GM12878 (cell line): Measurements from ENCODE around the gene ARL15. TPM values are rescaled to one million over a fixed set of nuclear protein-coding genes. Genes with fewer than 3 reads are reported as not detected.
A peak's percentile ranks its signal among the peaks of the same experiment; 100 is the strongest.

Source experiments
- ATAC-seq: fragments of 200-7000 bp; cut with Tn5 transposase; 3 replicates; pipeline ENCODE4 v1.9.1; 2020; ENCODE audit warnings: mild to moderate bottlenecking, moderate library complexity
- BruUV-seq: library from RNA; stranded (reverse); fragments of 400-500 nt; replicated peaks from 2 replicates; lab custom pipeline; 2021; lab: Mats Ljungman, UMichigan
- CTCF ChIA-PET: fragments of 300-600 bp; sonication (Branson Sonifier 250); formaldehyde crosslinking; extraction: SDS; loops from one replicate; lab custom pipeline; 2021; ENCODE audit warnings: inconsistent platforms; lab: Yijun Ruan, JAX
- POLR2A ChIA-PET: fragments of 350-600 bp; formaldehyde crosslinking; extraction: SDS; loops from one replicate; lab custom pipeline; 2021; ENCODE audit warnings: inconsistent platforms; lab: Charles Lee
- RAD21 ChIA-PET: fragments of 300-600 bp; sonication (Branson Sonifier 250); formaldehyde crosslinking; loops from one replicate; lab custom pipeline; 2023; ENCODE audit warnings: antibody characterized with exemption; ENCODE audit not compliant: unreplicated experiment; lab: Charles Lee
- SMC1A ChIA-PET: fragments of 300-600 bp; sonication (Branson Sonifier 250); formaldehyde crosslinking; loops from one replicate; lab custom pipeline; 2023; ENCODE audit not compliant: unreplicated experiment, uncharacterized antibody; lab: Charles Lee
- DNase-seq: peaks from one replicate; pipeline ENCODE4 v3.0.0-alpha.2; 2011; ENCODE audit warnings: low read depth, low spot score
- FAIRE-seq: peaks from 3 replicates; lab custom pipeline; 2011; peaks lifted over from hg19 to GRCh38; lab: Jason Lieb, UNC
- H2AFZ ChIP-seq: 2 replicates; pipeline ENCODE4 v1.6.0; 2011; ENCODE audit warnings: low read depth, low read length, control low read depth; ENCODE audit not compliant: control insufficient read depth
- H3K27ac ChIP-seq: 2 replicates; pipeline ENCODE4 v1.5.1; 2011; ENCODE audit warnings: control low read depth; ENCODE audit not compliant: control insufficient read depth, insufficient read depth
- H3K27me3 ChIP-seq, 2 experiments: replicated peaks in 1 of 2; 2 replicates each; pipeline versions ENCODE4 v1.6.0 to v1.6.1; 2011; ENCODE audit warnings: low read length in 1 of 2; ENCODE audit not compliant: control insufficient read depth in 2 of 2, insufficient read depth in 2 of 2
- H3K36me3 ChIP-seq, 2 experiments: 2 replicates each; pipeline ENCODE4 v1.5.1; 2011; ENCODE audit warnings: low read length in 1 of 2; ENCODE audit not compliant: control insufficient read depth in 2 of 2, insufficient read depth in 2 of 2
- H3K4me1 ChIP-seq: 2 replicates; pipeline ENCODE4 v1.6.1; 2011; ENCODE audit warnings: mild to moderate bottlenecking, low read length, moderate library complexity, mixed read lengths; ENCODE audit not compliant: control insufficient read depth, insufficient read depth
- H3K4me2 ChIP-seq: 2 replicates; pipeline ENCODE4 v1.6.0; 2011; ENCODE audit warnings: control low read depth; ENCODE audit not compliant: control insufficient read depth, insufficient read depth
- H3K4me3 ChIP-seq: fragments of 200-600 bp; sonication (generic); 2 replicates; pipeline ENCODE4 v1.5.1; 2016
- H3K79me2 ChIP-seq: 2 replicates; pipeline ENCODE4 v1.6.0; 2011; ENCODE audit warnings: low read length; ENCODE audit not compliant: control insufficient read depth, insufficient read depth
- H3K9ac ChIP-seq: 2 replicates; pipeline ENCODE4 v1.8.0; 2011; ENCODE audit warnings: low read length, control low read depth, mixed read lengths; ENCODE audit not compliant: control insufficient read depth, insufficient read depth
- H3K9me3 ChIP-seq: replicated peaks from 3 replicates; pipeline ENCODE4 v1.5.1; 2011; ENCODE audit warnings: mild to moderate bottlenecking, low read length; ENCODE audit not compliant: control insufficient read depth, insufficient read depth
- H4K20me1 ChIP-seq: 2 replicates; pipeline ENCODE4 v1.6.0; 2011; ENCODE audit not compliant: control insufficient read depth, insufficient read depth
- BACH1 ChIP-seq: fragments of 450-650 bp; IDR thresholded peaks from 2 replicates; pipeline ENCODE4 v1.6.1; 2017; ENCODE audit warnings: mild to moderate bottlenecking, borderline replicate concordance
- BHLHE40 ChIP-seq, 2 experiments: fragments of 450-650 bp in 1 of 2; IDR thresholded peaks; 2 replicates each; pipeline ENCODE4 v1.6.1; 2011 to 2017; ENCODE audit warnings: low read depth in 2 of 2, borderline replicate concordance in 1 of 2, improper control_type of control experiment in 1 of 2, low read length in 1 of 2, mild to moderate bottlenecking in 1 of 2
- BMI1 ChIP-seq: fragments of 450-650 bp; IDR thresholded peaks from 2 replicates; pipeline ENCODE4 v1.6.1; 2016; ENCODE audit warnings: mild to moderate bottlenecking, moderate library complexity, borderline replicate concordance
- GABPA ChIP-seq: IDR thresholded peaks from 2 replicates; pipeline ENCODE4 v1.6.1; 2014; ENCODE audit warnings: antibody characterized with exemption, low read depth, mild to moderate bottlenecking, inconsistent platforms
- HDGF ChIP-seq: fragments of 450-650 bp; IDR thresholded peaks from 2 replicates; pipeline ENCODE4 v1.6.1; 2016; ENCODE audit warnings: antibody characterized with exemption
- KAT2A ChIP-seq: conservative IDR thresholded peaks from 2 replicates; pipeline ENCODE4 v1.6.1; 2011; ENCODE audit warnings: low read depth, low read length; ENCODE audit not compliant: control insufficient read depth
- MEF2A ChIP-seq: IDR thresholded peaks from 2 replicates; pipeline ENCODE4 v1.6.1; 2011; ENCODE audit warnings: low read depth, mild to moderate bottlenecking, low read length, moderate library complexity; ENCODE audit not compliant: insufficient read depth
- MEF2B ChIP-seq: fragments of 450-650 bp; IDR thresholded peaks from 2 replicates; pipeline ENCODE4 v1.6.1; 2018; ENCODE audit warnings: mild to moderate bottlenecking, moderate library complexity; ENCODE audit not compliant: partially characterized antibody, poor library complexity, severe bottlenecking
- MYC ChIP-seq: IDR thresholded peaks from 2 replicates; pipeline ENCODE4 v1.6.1; 2011; ENCODE audit warnings: mild to moderate bottlenecking, low read length, moderate library complexity, inconsistent platforms; ENCODE audit not compliant: insufficient read depth, insufficient replicate concordance, insufficient read length, severe bottlenecking
- NFXL1 ChIP-seq: fragments of 450-650 bp; IDR thresholded peaks from 2 replicates; pipeline ENCODE4 v1.6.1; 2017; ENCODE audit warnings: antibody characterized with exemption, mild to moderate bottlenecking, borderline replicate concordance
- PKNOX1 ChIP-seq: fragments of 450-650 bp; IDR thresholded peaks from 2 replicates; pipeline ENCODE4 v1.6.1; 2016; ENCODE audit warnings: mild to moderate bottlenecking
- RAD21 ChIP-seq: IDR thresholded peaks from 2 replicates; pipeline ENCODE4 v1.6.1; 2011; ENCODE audit warnings: mild to moderate bottlenecking, low read depth, low read length, moderate library complexity; ENCODE audit not compliant: insufficient read depth
- RAD51 ChIP-seq: fragments of 450-650 bp; IDR thresholded peaks from 2 replicates; pipeline ENCODE4 v1.6.1; 2016; ENCODE audit warnings: moderate library complexity, mild to moderate bottlenecking, inconsistent platforms
- REST ChIP-seq: IDR thresholded peaks from 2 replicates; pipeline ENCODE4 v1.6.1; 2012; ENCODE audit warnings: mild to moderate bottlenecking, low read depth, low read length
- TCF3 ChIP-seq: IDR thresholded peaks from 2 replicates; pipeline ENCODE4 v1.6.1; 2012; ENCODE audit warnings: low read depth, mild to moderate bottlenecking, low read length, borderline replicate concordance; ENCODE audit not compliant: insufficient read depth
- TCF7 ChIP-seq: IDR thresholded peaks from 2 replicates; pipeline ENCODE4 v1.6.1; 2014; ENCODE audit warnings: antibody characterized with exemption, borderline replicate concordance
- USF1 ChIP-seq: IDR thresholded peaks from 2 replicates; pipeline ENCODE4 v1.6.1; 2011; ENCODE audit warnings: borderline replicate concordance, low read depth, mild to moderate bottlenecking, moderate library complexity, mixed read lengths, low read length; ENCODE audit not compliant: insufficient read depth; ENCODE audit errors: extremely low read length
- WGBS: methylation state at CpG from one replicate; pipeline ENCODE4 v1.1.6; 2016; ENCODE audit warnings: low lambda C conversion rate; ENCODE audit not compliant: insufficient replicate concordance, insufficient coverage; ENCODE audit errors: missing lambda C conversion rate; 5-methylcytosine and 5-hydroxymethylcytosine counted together
- in situ Hi-C: fragments of 300-500 bp; cut with MboI; formaldehyde crosslinking; loops from 9 replicates; pipeline ENCODE4 v1.14.3; 2018; ENCODE audit warnings: mixed read lengths
- intact Hi-C: fragments of 100-400 bp; cut with micrococcal nuclease; formaldehyde crosslinking; loops from one replicate; pipeline ENCODE4 v1.14.2; 2022; ENCODE audit not compliant: unreplicated experiment
- polyA plus RNA-seq, 11 experiments: library from polyadenylated mRNA; depleted of rRNA in 4 of 11; unstranded in 6 of 11; stranded (reverse) in 5 of 11; fragments of >200 nt; fragmentation: Nextera tagmentation in 4 of 11; fragmentation: Illumina TruSeq in 1 of 11; extraction: Ambion mirVana in 4 of 11; extraction: Trizol in 1 of 11; gene quantifications; 1 replicate in 1 of 11; 2 replicates in 10 of 11; pipeline versions ENCODE4 v1.2.1 to v1.2.3, GENCODE V29; 2011 to 2016; ENCODE audit warnings: inconsistent platforms in 2 of 11, missing spikeins in 2 of 11, low read depth in 1 of 11
- total RNA-seq, 4 experiments: library from RNA; depleted of rRNA in 3 of 4; stranded (reverse); fragments of >200 nt in 3 of 4; fragmentation: Illumina TruSeq in 1 of 4; extraction: Trizol in 1 of 4; gene quantifications; 2 replicates each; pipeline versions ENCODE4 v1.2.1 to v1.2.3, GENCODE V29; 2013 to 2021

ARL15 gene
- total and polyA plus RNA-seq, 10 of the 15 experiments (the other 5 are each of a cell fraction or from before 2014, with no cell fraction given): 3.6 to 11.0 (median 7.7) TPM

- H3K9ac ChIP-seq: no peak overlapping the region
- H2AFZ ChIP-seq: no peak overlapping the region
- H3K27ac ChIP-seq: no peak overlapping the region
- no peak for DNase-seq
- no peaks in the 10 kb centered on the region for H3K27me3 ChIP-seq
- no peak for TF ChIP-seq RAD51
- TF ChIP-seq PKNOX1: no peak
- TF ChIP-seq HDGF: no peak
- no peak for TF ChIP-seq RAD21
- no peak for TF ChIP-seq MEF2A
- TF ChIP-seq NFXL1: no peak
- TF ChIP-seq MYC: no peak
- TF ChIP-seq KAT2A: no peak
- no peak for TF ChIP-seq GABPA
- no peak for TF ChIP-seq BHLHE40 (IDR thresholded peaks at IDR 0.05; ENCODE audit: borderline replicate concordance in 1 of 2, low read depth in 2 of 2, low read length in 1 of 2)
- TF ChIP-seq REST: no peak
- TF ChIP-seq BACH1: no peak
- TF ChIP-seq TCF7: no peak
- TF ChIP-seq TCF3: no peak
- no peak for TF ChIP-seq USF1
- no peak for TF ChIP-seq BMI1
- no peak for TF ChIP-seq MEF2B
- no peak for FAIRE-seq
- ChIA-PET POLR2A (no interaction called here), CTCF (no interaction called here), SMC1A (no interaction called here), RAD21 (no interaction called here)
- BruUV-seq: no TSS peak
- 65% methylated on average over 8 of the region's 8 CpGs for WGBS
- in situ Hi-C loops: no loop called here
- H3K9me3 ChIP-seq: no peaks in the 10 kb centered on the region
- 0 out of 2 replicates have a peak overlapping the region, but pooled peaks have one; percentile 8 for H3K4me2 ChIP-seq
- H3K4me3 ChIP-seq: no peak overlapping the region
- H3K4me1 ChIP-seq: no peaks in the 10 kb centered on the region
- no peaks in the 10 kb centered on the region for H4K20me1 ChIP-seq
- peak; percentile 44 for ATAC-seq
- H3K36me3 ChIP-seq: no peaks in the 10 kb centered on the region
- no peaks in the 10 kb centered on the region for H3K79me2 ChIP-seq
- intact Hi-C loops: no loop called here
Observed at GRCh38 chr5:53922508-53923498, 387.6 kb downstream of the ARL15 start.
